ENCODE data around the gene STAG1. TPM values are rescaled to one million over a fixed set of nuclear protein-coding genes. Genes with fewer than 3 reads are reported as not detected.
"Not testable (repeated sequence)": the region's sequence is repeated elsewhere in the genome, so short reads cannot be mapped to it uniquely, and the experiment has no call there.

Gene STAG1
- total and polyA plus RNA-seq, 9 of the 15 experiments (the other 6 are each of a cell fraction or from before 2014, with no cell fraction given) = 2.7 to 17.7 (median 8.8) TPM

GRCh38 chr3:136377508-136377907 is 374.7 kb downstream of the STAG1 start (continued):
- TF ChIP-seq ZNF699 (CRISPR knock-in tag; IDR thresholded peaks at IDR 0.05; ENCODE audit: insufficient replicate concordance) (no peak), NFIX (CRISPR knock-in tag; IDR thresholded peaks at IDR 0.05; ENCODE audit: low read depth) (0 out of 2 replicates have a peak, but pooled peaks have one; percentile 52), TSC22D4 (tag; IDR thresholded peaks at IDR 0.05) (no peak), ZNF696 (CRISPR knock-in tag; conservative IDR thresholded peaks at IDR 0.05) (no peak), ZNF518B (CRISPR knock-in tag; IDR thresholded peaks at IDR 0.05) (no peak), THRAP3 (IDR thresholded peaks at IDR 0.05; ENCODE audit: borderline replicate concordance) (no peak), NFIC (IDR thresholded peaks at IDR 0.05) (peak; percentile 80)

- intact Hi-C loops (cut with micrococcal nuclease); H3K27me3 ChIP-seq (ENCODE audit: control insufficient read depth in 2 of 2, insufficient read depth in 2 of 2, low read length in 2 of 2); POLR2A ChIA-PET; H3K4me3 ChIP-seq; H3K27ac ChIP-seq (ENCODE audit: extremely low read depth, low read depth, low read length); BruUV-seq (replicated peaks); H3K9ac ChIP-seq (ENCODE audit: insufficient read depth in 1 of 2, low read depth in 2 of 2, low read length in 2 of 2); H3K9me3 ChIP-seq (replicated peaks; ENCODE audit: control insufficient read depth, insufficient read depth, low read depth, low read length); H3K4me1 ChIP-seq (replicated peaks in 1 of 2; ENCODE audit: control insufficient read depth in 2 of 2, insufficient read depth in 2 of 2, low read length in 2 of 2); FAIRE-seq; ATAC-seq; H3K9me1 ChIP-seq (ENCODE audit: control insufficient read depth, insufficient read depth, low read length); DNase-seq (ENCODE audit: extremely low read depth in 1 of 4, low spot score in 3 of 4); H4K20me1 ChIP-seq (replicated peaks; ENCODE audit: control insufficient read depth, insufficient read depth, low read length); H3K79me2 ChIP-seq (ENCODE audit: control insufficient read depth, insufficient read depth, low read length); H3K36me3 ChIP-seq (ENCODE audit: control insufficient read depth, insufficient read depth, low read length); CTCF ChIA-PET (ENCODE audit: low intra/inter-chr PET ratio); H3K4me2 ChIP-seq (ENCODE audit: insufficient read depth, low read length); H2AFZ ChIP-seq (ENCODE audit: low read depth, low read length): not testable (repeated sequence)
- in situ Hi-C loops (cut with MboI) = loop anchor here (25.0 kb wide), 1 partner anchor 637 kb away; no protein-coding TSS in a partner anchor
- 97% methylated on average over 5 of the region's 5 CpGs for WGBS (ENCODE audit: insufficient coverage, low coverage, missing lambda C conversion rate)
Measured at GRCh38 chr3:136375800-136376199, 376.4 kb downstream of the STAG1 start.

Measured in K562 (cell line).